Stimulated activated CD4-positive, alpha-beta T cell treated with anti-CD3 and anti-CD28 coated beads, Interleukin-1b, Interleukin-23, amount 100 ng/mL, for 4 hours (primary cell): Measurements from ENCODE around the gene CD44.

Experiments
- DNase-seq, 2 donors: peaks; one replicate each; pipeline ENCODE4 v3.0.0-alpha.2; 2020; ENCODE audit warnings: low read depth in 2 of 2

Gene CD44

DNA sequence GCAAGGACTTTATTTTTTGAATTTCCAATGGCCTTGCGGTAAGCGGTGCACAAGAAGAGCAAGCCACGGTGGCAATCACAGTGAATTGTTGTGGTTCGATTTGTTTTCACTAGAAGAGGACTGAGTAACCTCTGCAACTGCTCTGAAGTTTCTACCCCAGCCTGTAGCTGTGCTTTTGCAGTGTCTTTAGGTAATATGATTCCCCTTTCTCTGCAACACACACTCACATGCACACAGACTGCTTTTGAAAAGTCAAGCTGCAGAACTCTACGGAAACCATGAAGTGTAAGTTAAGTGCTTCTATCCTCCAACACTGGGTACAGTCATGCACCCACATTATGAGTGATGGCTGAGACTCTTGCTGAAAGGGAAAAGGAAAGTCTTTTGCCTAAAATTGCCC lies 38.4 kb downstream of the CD44 start:
- no peak for DNase-seq

DNA sequence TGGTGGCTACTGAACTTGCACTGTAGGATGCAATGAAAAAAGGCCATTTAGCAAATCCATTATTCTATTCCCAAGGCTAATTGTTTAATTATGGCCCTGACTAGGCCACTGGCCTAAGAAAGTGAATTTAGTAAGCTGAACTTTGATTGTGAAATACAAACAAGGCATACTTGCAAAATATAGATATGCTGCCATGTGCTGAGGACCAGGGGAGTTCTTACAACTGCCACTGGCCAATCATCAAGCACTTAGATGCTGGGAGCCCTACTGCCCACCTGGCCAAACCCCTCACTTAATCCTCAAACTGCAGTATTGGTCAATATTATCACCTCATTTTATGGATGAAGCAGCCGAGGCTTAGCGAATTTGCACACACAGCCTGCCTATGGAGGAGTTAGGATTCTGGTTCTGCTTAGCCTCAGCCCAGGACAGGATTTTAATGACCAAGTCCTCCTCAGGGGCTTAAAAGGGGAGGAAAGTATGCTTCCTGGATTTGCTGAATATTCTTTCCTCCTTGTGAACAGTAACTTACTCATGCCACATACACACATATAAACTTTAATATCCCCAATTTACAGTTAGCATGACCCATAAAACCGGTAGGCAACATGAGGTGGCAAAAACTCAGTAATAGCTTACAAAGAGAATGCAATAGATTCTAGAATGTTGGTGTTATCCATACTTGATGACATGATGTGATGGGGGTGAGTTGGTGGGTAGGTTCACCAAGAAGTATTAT lies 39.3 kb downstream of the CD44 start:
- DNase-seq, result no peak

GRCh38 chr11:35178873-35179272 lies 39.9 kb downstream of the CD44 start:
- no peak for DNase-seq

- DNase-seq, result no peak
These were observed 40.6 kb downstream of the CD44 start for GRCh38 chr11:35179466-35180135.

DNA sequence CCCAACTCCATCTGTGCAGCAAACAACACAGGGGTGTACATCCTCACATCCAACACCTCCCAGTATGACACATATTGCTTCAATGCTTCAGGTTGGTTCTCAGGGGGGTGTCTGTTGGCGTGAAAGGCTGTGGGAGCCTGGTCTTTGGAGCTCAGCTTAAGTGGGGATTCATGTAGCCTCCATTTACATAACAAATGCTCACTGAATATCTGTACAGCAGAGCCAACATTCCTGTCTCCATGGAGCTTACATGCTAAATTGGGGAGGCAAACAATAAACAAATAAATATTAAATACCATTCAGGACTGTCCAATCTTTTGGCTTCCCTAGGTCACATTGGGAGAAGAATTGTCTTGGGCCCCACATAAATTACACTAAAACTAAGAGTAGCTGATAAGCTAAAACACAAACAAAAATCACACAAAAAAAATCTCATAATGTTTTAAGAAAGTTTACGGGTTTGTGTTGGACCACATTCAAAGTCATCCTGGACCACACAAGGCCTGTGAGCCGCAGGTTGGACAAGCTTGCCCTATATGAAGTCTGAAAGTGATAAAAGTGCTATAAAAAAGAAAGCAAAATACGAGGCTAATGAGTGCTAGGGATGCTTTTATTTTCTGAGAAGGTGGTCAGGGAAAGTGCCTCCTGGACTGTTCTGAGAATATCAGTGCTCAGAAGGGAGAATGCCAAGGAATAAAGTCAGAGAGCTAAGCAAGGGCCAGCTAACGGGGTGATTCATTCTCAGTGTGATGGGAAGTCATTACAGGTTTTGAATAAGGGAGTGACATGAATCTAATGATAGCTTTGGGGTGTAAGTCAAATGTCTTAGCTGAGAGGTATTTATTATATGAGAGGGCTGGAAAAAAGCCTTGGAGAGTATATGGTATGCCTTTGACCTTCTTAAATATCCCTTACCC lies 41.6 kb downstream of the CD44 start:
- no peak for DNase-seq

- no peak for DNase-seq
These were observed 43.5 kb downstream of the CD44 start for GRCh38 chr11:35182317-35182939.

- DNase-seq, result no peak
These were observed 44.5 kb downstream of the CD44 start for GRCh38 chr11:35183326-35183925.

DNA sequence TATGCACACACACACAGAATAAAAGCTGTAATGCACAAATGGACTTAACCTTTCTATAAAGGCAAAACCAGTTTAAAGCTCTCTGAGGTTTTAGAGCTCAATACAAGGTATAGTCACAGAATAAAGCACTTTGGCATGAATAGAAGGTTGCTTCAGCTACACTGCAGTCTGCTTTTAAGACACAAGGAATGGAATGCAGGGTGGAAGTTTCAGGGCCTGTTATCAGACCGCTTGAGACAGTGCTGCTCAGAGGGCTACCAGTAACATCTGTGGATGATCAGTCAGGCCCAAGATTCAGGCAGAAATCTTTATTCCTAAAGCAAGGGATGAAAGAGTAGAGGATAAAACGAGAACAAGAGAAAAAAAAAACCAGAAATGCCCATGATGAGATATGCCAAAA lies 46.7 kb downstream of the CD44 start:
- no peak for DNase-seq

DNA sequence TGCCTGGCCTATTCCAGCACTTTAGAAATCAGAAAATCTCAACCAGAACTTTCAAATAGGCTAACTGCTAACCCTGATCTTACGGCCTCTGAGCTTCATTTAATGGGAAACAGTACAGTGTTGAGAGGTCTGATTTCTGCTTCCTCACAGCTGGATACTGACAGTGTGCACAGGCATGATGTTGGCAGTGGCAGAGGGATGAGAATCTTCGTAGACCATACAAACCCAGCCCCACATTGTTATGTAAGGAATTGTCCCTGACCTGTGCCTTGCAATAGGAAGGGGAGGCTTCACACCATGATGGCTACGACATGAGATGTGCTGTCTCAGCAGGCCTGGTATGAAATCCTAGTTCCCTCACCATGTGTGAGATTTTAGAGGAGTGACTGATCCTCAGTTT lies 49.0 kb downstream of the CD44 start:
- DNase-seq, result no peak

GRCh38 chr11:35190804-35191348 lies 51.9 kb downstream of the CD44 start:
- DNase-seq, result no peak

DNA sequence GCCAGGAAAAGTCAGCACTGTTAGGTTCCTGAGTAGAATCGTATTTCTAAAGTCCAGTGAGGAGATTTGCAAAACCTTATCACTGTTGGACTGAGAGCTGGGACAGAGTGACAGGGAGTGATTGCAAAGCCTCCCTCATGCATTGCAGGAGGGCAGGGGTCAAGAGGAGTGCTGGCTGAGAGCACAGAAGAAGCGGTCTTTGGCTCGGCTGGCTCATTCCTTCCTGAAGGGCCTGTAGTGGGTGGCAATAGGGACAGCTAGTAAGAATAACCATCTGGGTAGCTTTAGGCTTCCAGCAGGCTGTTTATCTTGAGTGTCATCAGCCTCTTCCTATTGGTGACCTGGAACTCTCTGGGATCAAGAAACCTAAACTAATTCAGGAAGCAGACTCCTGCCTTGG lies 53.4 kb downstream of the CD44 start:
- no peak for DNase-seq

DNA sequence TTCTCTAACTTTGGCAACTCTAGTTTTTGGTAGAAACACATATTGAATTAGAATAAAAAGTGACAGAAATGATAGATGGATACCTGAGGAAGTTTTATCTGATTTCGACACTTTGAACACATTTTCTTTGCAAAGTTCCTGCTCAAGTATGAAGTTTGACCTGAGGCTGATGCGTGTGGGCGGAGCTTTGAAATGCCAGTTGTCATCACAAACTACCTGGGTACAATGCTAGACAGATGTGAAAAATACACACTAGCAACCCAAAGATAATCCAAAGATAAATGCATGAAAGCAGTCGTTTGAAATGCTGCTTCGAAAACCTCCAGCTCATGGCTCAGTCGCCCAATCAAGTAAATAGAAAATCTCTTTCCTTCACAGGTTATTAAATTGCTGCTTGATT lies 54.8 kb downstream of the CD44 start:
- no peak for DNase-seq

DNA sequence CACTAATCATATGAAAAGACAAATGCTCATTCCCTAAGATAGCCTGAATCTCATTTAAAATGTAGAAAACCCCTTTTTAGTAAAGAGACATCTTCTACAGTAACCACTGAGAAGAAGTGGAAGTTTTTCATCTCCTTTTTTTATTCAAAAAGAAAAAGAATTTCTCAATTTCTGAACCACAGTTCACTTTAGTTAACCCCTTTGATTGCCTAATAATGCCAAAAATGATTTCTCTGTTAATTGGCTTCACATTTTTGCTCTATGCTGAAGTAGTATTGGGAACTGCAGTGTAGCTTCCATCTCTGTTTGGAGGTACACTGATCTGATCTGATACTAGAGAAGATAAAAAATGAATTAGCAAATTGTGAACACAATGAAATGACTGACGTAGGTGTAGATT lies 58.3 kb downstream of the CD44 start:
- no peak for DNase-seq

DNA sequence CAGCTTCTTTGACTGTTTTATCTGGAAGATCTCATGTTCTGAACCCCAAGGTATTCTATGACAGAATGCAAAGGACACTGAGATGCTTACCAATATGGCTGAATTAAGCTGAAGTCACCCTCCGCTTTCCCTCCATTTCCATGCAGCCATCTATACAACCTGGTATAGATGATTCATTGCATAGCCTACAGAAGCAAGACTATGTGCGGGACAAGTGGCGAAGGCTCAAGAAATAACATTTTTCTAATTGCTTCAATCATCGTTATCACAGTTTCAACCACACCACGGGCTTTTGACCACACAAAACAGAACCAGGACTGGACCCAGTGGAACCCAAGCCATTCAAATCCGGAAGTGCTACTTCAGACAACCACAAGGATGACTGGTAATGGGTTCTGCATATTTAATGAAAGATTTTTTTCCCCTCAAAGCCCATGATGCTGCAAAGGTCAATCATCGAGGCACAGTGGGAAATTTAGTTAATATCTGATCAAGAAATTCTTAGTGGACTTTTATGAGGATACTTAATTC lies 61.9 kb downstream of the CD44 start:
- no peak for DNase-seq

DNA sequence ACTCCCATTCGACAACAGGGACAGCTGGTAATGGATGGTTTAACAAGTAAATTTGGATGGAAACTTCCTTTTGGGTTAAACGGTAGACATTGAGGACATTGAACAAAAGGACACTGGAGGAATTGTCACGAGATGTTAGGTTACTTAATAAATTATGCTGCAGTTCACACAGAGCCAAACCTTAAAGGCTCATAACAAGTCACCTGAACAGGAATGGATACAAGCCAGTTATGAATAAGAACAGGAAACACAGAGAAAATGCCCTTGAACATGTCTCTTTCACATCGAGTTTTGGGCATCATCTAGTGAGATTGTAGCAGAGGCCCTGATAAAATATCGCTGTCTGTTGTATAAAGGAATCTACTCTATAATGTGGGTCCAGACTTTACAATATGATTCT lies 65.6 kb downstream of the CD44 start:
- no peak for DNase-seq

DNA sequence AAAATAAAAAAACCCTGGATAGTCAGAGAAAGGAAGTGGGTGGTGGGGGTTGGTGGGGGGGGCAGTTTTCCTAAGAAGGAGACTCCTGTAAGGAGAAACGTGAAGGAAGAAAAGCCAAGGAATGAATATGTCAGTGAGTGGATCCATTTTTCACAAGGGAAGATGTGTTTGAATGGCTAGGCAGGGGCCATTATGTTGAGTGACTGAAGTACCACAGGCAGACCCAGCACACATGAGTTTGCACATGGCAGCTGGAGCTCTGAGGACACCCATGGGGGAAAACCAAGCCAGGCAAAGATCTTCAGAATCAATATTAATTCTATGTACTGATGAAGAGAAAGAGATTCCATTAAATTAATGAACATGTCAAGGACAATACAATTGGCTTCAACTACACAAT lies 67.6 kb downstream of the CD44 start:
- no peak for DNase-seq

GRCh38 chr11:35207471-35208403 lies 68.8 kb downstream of the CD44 start:
- no peak for DNase-seq

- DNase-seq, result no peak
These were observed 69.8 kb downstream of the CD44 start for GRCh38 chr11:35208795-35209194.

- DNase-seq, result no peak
These were observed 72.0 kb downstream of the CD44 start for GRCh38 chr11:35210876-35211546.
